ENCODE results near the gene ANKRD13B.
A peak's percentile ranks its signal among the peaks of the same experiment; 100 is the strongest.

Gene ANKRD13B

GRCh38 chr17:29569245-29569950 is 23.5 kb upstream of the ANKRD13B start:
- no peak for DNase-seq

DNA sequence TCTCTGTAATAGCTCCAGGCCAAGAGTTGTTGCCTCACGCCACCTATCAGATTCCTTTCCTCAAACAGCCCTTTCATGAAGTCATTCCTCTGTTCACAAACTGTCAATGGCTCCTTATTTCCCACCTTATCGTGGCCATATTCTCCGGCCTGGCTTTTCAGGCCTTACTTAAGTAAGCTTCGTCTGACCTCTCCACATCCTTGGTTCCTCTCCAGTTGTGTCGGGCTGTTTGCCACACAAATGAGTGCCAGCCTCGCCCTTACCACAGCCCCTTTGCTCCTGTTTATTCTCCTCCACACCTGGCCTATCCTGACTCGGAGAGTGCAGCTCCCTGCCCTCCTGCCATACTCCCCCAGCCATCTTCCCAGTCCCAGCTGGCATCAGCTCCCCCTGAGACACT is 22.4 kb upstream of the ANKRD13B start:
- no peak for DNase-seq

- DNase-seq, result no peak
These were observed 21.4 kb upstream of the ANKRD13B start for GRCh38 chr17:29571486-29571882.

GRCh38 chr17:29571883-29572681 is 20.9 kb upstream of the ANKRD13B start:
- no peak for DNase-seq

DNA sequence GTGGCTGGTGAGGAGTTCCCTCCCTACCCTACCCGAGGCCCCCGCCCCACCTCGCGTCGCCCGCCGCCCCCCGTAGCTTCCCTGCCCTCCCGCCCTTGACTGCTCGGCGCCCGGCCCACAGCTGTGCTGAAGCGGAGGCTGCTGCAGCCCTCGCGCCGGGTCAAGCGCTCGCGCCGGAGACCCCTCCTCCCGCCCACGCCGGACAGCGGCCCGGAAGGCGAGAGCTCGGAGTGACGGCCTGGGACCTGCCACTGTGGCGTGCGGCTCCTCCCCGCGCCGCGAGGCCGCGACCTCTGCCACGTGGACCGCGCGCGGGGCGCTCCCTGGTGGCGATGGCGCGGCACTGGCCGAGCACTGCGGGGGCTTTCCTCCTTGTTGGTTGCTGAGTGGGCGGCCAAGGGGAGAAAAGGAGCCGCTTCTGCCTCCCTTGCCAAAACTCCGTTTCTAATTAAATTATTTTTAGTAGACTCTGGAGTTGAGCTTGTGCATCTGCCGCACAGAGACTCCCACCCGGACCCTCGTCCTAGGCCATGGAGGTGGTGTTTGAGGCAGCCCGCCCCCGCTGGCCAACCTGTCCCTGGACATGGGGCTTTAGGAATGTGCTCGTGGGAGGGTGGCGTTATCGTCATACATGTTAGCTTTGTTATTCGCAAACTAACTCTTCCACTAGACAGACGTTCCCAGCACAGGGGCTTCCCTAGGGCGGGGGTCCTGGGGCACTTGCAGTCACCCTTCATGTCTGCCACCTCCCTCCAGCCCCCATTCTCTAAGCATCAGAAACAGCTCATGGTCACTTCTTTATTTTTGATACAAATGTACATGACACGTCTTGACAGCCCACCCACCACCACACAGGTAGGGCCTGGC is 20.0 kb upstream of the ANKRD13B start:
- peak; percentile 54 for DNase-seq

- no peak for DNase-seq
These were observed 19.4 kb upstream of the ANKRD13B start for GRCh38 chr17:29573558-29573869.

DNA sequence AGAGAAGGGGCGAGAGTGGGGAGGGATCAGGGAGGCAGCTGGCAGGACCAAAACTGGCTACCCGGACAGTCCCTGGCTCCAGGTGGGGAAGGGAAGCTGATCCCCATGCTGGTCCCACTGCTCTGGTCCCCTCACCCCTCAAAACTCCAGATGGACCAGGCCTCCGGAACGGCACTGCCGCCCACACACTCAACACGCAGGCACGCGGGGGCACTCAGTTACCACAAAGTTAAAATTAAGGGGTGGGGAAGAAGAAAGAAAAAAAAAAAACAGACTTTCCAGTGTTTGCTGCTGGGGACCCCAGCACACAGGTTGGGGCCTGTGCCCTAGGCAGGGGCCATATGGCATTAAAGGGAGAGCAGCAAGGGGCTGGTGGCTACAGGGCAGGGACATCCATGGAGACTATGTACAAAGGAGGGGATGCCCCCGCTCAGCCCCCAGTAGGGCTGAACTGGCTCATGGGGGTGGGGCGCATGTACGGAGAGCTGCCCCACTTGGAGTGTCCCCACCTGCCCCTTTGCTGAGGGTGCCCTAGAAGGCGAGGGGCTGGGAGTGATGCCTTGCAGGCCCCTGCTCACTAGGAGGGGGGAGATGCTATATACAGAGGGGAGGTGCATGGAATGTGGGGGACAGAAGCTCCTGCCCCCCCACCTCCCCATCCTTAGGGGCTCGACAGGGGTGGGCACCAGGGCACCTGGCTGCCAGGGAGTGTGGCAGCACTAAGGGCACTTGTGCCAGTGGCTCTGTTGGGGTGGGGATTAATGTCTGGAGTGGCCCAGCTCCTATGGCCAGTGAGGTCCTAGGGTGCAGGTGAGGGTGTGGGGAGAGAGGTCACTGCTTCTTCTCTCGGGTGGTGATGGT is 18.8 kb upstream of the ANKRD13B start:
- DNase-seq, result no peak

GRCh38 chr17:29574732-29575510 is 18.0 kb upstream of the ANKRD13B start:
- DNase-seq, result no peak

- no peak for DNase-seq
These were observed 17.3 kb upstream of the ANKRD13B start for GRCh38 chr17:29575511-29576213.

DNA sequence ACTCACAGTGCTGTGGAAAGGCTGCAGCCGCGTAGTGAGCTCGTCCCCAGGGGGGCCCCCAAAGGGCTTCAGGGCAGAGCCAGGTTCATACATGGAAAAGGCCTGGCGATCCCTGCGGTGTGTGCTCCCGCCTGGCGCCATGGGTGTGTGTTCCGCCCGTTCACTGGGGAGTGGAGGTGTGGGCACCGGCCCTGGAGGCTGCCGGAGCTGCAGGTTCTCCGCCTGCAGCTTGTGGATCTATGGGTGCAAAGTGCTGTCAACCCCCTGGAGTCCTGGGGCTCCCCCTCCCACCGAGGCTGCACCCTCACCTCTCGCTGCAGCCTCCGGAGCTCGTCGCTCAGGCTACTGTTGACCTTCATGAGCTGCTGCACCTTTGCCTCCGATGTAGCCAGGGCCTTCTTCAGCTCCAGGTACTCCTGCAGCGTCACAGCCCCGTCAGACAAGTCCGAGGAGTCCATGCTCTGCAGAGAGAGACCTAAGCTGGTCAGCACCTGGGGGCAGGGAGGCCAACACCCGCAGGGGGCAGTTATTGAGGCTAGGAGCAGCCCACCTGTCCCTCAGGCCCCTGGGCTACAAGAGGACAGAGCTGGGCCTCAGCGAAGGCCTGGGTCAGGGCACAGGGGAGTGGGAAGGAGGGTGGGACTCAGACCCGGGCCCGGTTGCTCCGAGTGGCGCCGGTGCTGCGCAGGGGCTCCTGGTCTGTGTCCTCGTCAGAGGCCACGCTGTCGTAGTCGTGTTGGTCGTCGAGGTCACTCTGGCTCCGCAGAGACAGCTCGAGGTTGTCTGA is 16.5 kb upstream of the ANKRD13B start:
- DNase-seq, result no peak

DNA sequence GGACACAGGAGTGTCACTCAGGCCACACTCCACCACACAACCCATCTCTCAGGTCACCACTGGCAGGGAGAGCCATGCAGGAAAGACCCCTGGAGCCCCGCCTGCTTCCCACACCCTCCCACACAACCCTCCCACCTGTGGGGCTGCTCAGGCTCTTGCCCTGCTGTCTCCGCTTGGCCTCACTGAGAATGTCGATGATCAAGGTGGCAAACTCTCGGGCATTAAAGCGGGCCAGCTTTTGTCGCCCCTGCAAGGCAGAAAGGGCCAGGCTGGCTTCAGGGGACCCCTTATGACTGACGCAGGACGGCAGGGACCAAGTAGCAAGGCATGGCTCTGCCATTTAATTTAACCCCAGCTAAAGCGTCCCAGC is 15.9 kb upstream of the ANKRD13B start:
- DNase-seq, result no peak

- DNase-seq, result no peak
These were observed 15.3 kb upstream of the ANKRD13B start for GRCh38 chr17:29577385-29578211.

GRCh38 chr17:29578626-29579485 is 14.1 kb upstream of the ANKRD13B start:
- no peak for DNase-seq

DNA sequence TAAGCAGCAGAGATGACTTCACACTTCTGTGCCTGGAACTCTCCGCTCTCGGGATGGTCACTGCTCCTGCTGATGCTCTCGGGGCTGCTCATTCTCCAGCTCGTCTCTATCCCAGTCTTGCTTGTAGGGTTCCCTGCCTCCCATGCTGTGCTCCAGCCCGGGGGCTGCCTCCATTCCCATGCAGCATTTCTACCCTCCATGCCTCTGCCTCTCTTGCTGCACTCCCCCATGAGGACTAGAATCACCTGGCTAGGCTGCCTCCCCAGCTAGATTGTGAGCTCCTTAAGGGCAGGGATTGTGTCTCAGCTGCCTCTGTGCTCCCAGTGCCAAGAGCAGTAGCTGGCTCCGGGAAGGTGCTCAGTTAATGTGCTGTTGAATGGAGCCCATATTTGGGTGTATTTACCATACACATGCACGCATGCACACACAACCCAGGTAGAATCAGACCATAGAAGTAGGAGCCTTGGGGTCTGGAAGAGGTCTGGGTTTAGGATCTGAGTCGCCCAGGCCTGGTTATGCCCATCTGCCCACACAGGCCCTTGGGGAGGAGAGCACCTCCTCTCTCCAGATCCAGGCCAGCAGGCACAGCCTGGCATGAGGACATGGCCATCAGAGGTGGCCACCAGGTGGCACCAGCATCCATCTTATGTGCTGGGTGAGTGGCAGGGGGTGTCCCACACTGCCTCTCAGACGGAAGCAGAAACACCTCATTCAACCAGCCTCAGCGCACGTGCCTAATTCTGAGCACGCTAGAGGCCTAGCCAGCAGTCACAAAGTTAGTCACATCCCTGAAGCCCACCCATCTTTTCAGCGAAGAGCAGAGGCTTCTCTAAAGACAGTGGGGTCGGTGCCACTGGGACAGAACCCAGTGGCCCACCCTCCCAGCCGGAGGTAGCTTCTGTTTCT is 12.8 kb upstream of the ANKRD13B start:
- peak; percentile 77 for DNase-seq

- DNase-seq, result no peak
These were observed 11.2 kb upstream of the ANKRD13B start for GRCh38 chr17:29581583-29582253.

DNA sequence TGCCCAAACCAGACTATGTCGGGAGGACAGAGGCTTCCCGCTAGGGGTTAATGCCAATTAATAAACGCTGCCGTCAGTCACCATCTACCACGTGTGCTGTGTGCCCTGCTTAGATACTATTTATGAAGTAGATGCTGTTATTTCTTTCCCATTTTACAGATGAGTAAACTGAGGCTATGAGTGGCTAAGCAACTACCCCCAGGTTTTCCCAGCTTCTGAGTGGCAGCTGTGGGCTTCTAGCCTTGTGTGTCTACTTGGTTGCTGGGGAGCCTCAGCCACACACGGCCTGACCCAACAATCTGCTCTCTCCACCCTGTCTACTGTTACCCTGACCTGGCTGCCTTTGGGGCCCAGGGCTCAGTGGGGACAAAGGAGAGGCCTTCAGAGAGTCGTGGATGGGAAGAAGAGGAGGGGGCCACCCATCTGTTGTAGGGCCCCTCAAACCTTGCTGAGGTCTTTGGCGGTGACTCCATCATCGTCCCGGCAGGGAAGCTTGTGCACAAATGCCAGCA is 10.6 kb upstream of the ANKRD13B start:
- DNase-seq, result no peak
